HUES64 (cell line): ENCODE results near the gene SDK2.

Experiments used
- H3K27ac ChIP-seq: 2 replicates; pipeline ENCODE4 v1.7.0; 2013; ENCODE audit warnings: low read depth, low read length, inconsistent platforms
- H3K27me3 ChIP-seq: 2 replicates; pipeline ENCODE4 v1.6.1; 2013; ENCODE audit warnings: mild to moderate bottlenecking, low read length; ENCODE audit not compliant: insufficient read depth
- H3K36me3 ChIP-seq: 2 replicates; pipeline ENCODE4 v1.6.1; 2013; ENCODE audit warnings: mild to moderate bottlenecking, low read length; ENCODE audit not compliant: insufficient read depth
- H3K4me1 ChIP-seq: 2 replicates; pipeline ENCODE4 v1.6.1; 2013; ENCODE audit warnings: mild to moderate bottlenecking, low read length, moderate library complexity; ENCODE audit not compliant: insufficient read depth
- H3K4me3 ChIP-seq: 2 replicates; pipeline ENCODE4 v1.5.1; 2013; ENCODE audit warnings: mild to moderate bottlenecking, low read length, moderate library complexity
- H3K9ac ChIP-seq: 2 replicates; pipeline ENCODE4 v1.6.1; 2013; ENCODE audit warnings: mild to moderate bottlenecking, low read depth, low read length
- H3K9me3 ChIP-seq: 2 replicates; pipeline ENCODE4 v1.6.1; 2013; ENCODE audit warnings: low read depth, low read length; ENCODE audit not compliant: insufficient read depth
- WGBS: fragments of 150-250, 120-280 bp; methylation state at CpG from one replicate; pipeline ENCODE4 v1.1.7; 2013; ENCODE audit warnings: missing lambda C conversion rate; 5-methylcytosine and 5-hydroxymethylcytosine counted together

Gene SDK2

DNA sequence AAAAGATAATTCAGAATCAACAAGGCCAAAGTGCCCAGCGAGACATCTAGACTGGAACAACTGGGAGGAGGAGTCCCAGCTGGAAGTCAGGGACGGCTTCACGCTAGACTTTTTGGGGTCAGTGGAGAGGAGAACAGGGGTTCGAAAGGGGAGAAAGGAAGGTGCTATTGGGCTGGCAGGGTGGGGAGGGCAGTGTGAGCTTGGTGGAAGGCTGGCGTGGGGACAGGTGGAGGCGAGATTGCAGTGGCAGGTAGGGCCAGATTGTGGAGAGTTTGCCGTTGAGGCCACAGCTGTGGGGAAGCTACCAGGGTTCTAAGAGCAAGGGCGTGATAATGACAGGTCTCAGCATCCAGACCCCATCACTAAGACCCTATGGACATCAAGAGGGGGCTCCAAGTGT is 10.5 kb downstream of the SDK2 start:
- Histone ChIP-seq H3K36me3 (no peaks in the 10 kb centered on the region), H3K9me3 (no peaks in the 10 kb centered on the region), H3K9ac (no peak overlapping the region), H3K4me3 (no peak overlapping the region), H3K27me3 (no peaks in the 10 kb centered on the region), H3K27ac (no peak overlapping the region), H3K4me1 (no peaks in the 10 kb centered on the region; the same call in 1 of the 2 replicates)
- 93% methylated on average over 8 of the region's 8 CpGs for WGBS

DNA sequence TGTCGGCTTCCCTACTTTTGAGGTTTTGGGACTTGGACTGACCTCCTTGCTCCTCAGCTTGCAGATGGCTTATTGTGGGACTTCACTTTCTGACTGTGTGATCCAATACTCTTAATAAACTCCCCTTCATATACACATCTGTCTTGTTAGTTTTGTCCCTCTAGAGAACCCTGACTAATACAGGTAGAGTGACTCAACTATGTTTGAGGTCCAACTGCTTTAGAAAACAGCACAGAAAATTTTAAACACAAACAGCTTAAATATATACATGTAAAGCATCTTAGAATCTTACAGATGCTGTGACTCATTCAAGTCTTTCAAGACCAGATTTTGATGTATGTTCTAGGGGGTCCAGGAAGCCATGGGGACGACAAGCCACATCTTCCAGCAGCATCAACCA is 11.7 kb downstream of the SDK2 start:
- Histone ChIP-seq H3K27ac (no peak overlapping the region), H3K27me3 (no peaks in the 10 kb centered on the region), H3K4me3 (no peak overlapping the region), H3K4me1 (no peaks in the 10 kb centered on the region; the same call in 1 of the 2 replicates), H3K9ac (no peak overlapping the region), H3K9me3 (no peaks in the 10 kb centered on the region), H3K36me3 (no peaks in the 10 kb centered on the region)
- 100% methylated on average over 1 of the region's 2 CpGs for WGBS

DNA sequence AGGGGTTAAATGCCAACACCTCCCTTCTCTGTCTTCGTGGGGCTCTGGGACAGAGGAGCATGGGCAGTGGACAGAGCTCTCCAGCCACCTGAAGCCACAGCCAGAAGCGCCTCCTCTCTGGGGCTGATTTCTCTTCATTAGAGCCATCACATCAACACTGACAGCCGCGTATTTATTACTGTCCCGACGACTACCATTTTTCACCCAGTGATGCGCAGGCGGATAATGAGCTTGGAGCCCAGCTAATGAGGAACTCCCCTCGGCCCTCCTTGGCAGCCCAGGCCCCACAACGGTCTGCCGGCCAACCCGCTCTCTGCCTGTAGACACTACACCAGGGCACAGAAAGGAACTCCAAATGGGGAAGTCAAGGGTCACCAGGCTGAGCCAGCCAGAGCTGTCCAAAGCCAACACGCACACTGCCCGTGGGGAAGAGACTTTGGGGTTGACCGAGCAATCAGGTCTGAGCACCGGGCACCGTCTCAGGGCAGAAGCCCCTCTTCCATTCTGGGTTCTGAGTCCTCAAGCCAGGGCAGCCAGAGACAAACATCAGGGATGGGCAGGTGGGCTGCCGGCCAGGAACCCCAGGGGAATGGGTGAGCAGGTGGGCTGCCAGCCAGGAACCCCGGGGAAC is 13.2 kb downstream of the SDK2 start:
- Histone ChIP-seq H3K27me3 (no peaks in the 10 kb centered on the region), H3K9ac (no peak overlapping the region), H3K27ac (no peak overlapping the region), H3K4me1 (no peaks in the 10 kb centered on the region; the same call in 1 of the 2 replicates), H3K36me3 (no peaks in the 10 kb centered on the region), H3K4me3 (no peak overlapping the region), H3K9me3 (no peaks in the 10 kb centered on the region)
- 89% methylated on average over 19 of the region's 19 CpGs for WGBS

DNA sequence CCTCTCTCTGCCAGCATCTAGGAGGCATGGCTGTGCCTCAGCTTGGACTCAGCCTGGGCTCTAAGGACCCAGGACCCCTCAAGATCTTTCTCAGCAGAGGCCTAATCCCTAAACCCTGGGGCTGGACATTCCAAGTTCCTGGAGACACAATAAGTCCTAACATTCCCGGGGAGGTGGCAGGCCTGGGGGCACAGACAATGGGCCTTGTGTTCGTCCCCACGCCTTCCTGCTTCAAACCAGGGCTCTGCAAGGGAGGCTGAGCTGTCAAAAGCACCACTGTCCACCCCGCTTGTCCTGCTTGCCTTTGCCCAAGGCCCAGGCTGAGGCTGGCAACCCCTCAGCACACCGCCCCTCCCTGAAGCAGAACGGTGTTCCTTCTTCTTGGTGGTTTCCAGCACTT is 13.7 kb downstream of the SDK2 start:
- Histone ChIP-seq H3K9ac (no peak overlapping the region), H3K4me1 (no peaks in the 10 kb centered on the region; the same call in 1 of the 2 replicates), H3K27ac (no peak overlapping the region), H3K27me3 (no peaks in the 10 kb centered on the region), H3K4me3 (no peak overlapping the region), H3K36me3 (no peaks in the 10 kb centered on the region), H3K9me3 (no peaks in the 10 kb centered on the region)
- WGBS = 87% methylated on average over 6 of the region's 6 CpGs

DNA sequence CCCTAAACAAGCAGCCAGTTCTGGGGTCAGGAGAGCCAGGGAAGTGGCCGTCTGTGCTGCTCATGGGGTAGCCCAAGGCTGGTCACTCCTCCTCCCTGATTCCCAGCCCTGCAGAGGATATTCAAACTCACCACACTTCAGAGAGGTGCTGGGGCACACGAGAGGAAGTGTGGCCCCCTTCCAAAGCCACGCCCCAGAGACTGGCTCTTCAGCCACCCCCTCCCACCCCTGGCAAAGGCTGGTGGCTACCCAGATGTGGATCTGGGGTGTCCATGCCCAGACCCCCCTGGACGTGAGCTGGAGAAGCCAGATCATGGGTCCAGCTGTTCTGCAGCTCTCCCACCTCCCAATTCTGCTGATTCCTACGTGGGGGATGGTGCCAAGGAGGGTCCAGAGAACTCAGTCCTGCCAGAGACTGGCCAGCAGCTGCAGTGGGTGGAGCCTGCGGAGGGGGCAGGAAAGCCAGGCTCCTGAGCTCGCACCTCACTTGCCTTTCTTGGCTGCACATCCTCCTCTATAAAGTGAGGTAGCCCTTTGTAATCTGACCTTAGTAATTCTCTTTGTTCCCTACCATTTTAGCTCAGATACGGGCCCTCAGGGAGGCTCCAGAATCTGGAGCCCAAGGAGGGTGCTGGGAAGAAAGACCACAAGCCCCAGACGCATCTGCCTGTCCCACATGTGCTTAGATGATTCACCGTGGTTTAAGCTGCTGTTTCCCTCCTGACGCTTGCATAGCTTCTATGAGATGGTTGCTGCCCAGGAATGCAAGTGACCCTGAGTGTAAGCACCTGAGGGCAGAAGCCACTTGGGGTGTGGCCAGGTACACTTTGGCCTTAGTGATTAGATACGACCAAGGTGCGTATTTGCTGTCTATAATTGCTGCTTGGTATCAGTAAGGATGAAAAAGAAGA is 15.3 kb downstream of the SDK2 start:
- H3K9ac ChIP-seq = no peak overlapping the region
- 81% methylated on average over 13 of the region's 13 CpGs for WGBS
- H3K4me1 ChIP-seq = no peaks in the 10 kb centered on the region; the same call in 1 of the 2 replicates
- no peaks in the 10 kb centered on the region for H3K9me3 ChIP-seq
- no peaks in the 10 kb centered on the region for H3K27me3 ChIP-seq
- no peaks in the 10 kb centered on the region for H3K36me3 ChIP-seq
- no peak overlapping the region for H3K4me3 ChIP-seq
- no peak overlapping the region for H3K27ac ChIP-seq

DNA sequence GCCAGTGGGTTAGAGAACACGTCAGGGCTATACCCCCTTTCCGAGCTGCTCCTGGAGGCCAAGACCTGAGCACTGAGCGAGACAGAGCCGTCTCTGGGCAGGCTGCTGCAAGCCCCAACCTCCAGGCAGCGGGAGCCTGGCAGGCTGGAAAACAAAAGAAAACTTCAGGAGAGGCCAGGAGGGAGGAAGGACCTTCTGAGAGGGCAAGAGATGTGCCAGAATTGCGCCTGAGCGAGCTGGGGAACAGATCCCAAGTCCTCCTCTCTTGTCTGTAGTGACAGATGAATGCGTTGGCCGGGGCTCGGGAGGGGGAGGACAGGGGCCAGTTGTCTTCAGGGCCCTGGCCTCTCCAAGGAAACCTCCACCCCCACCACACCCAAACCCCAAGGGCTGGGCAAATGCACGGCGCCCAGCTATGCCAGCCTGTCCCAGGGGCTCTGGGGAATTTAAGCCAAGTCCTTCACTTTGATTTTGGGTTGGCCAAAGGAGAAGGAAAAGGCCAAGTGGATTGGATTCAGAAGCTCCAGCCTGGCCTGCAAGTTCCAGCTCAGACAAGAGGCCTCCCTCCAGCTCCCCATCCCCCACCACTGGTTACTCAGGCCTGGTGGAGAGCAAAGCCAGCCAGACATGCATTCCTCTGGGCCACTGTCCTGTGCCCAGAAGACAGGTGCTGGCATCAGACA is 18.1 kb downstream of the SDK2 start:
- no peaks in the 10 kb centered on the region for H3K27me3 ChIP-seq
- H3K9me3 ChIP-seq = no peaks in the 10 kb centered on the region
- H3K27ac ChIP-seq = no peak overlapping the region
- H3K4me1 ChIP-seq = no peaks in the 10 kb centered on the region; the same call in 1 of the 2 replicates
- no peak overlapping the region for H3K4me3 ChIP-seq
- 79% methylated on average over 12 of the region's 12 CpGs for WGBS
- H3K9ac ChIP-seq = no peak overlapping the region
- H3K36me3 ChIP-seq = no peaks in the 10 kb centered on the region

DNA sequence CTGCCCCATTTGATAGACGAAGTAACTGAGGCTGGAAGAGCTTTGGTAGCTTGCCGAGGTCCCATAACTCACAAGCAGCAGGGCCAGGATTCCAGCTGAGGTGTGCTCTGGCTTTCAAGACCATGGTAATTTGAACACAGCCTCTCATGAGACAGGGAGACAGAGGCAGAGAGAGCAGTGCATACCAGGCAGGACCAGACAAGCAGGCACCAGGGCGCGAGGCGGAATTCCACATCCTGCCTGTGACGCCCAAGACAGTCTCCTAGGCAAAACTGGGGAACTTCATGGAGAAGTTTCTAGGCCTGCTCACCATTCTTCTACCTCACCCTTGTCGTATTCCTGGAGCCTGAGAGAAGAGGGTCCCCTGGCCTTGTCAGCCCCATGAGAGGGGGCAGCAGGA is 19.2 kb downstream of the SDK2 start:
- Histone ChIP-seq H3K27me3 (no peaks in the 10 kb centered on the region), H3K27ac (no peak overlapping the region), H3K9ac (no peak overlapping the region), H3K36me3 (no peaks in the 10 kb centered on the region), H3K4me3 (no peak overlapping the region), H3K9me3 (0 out of 2 replicates have a peak, but pooled peaks cover under 1% of the 10 kb centered on the region), H3K4me1 (no peaks in the 10 kb centered on the region; the same call in 1 of the 2 replicates)
- WGBS = 93% methylated on average over 7 of the region's 7 CpGs

DNA sequence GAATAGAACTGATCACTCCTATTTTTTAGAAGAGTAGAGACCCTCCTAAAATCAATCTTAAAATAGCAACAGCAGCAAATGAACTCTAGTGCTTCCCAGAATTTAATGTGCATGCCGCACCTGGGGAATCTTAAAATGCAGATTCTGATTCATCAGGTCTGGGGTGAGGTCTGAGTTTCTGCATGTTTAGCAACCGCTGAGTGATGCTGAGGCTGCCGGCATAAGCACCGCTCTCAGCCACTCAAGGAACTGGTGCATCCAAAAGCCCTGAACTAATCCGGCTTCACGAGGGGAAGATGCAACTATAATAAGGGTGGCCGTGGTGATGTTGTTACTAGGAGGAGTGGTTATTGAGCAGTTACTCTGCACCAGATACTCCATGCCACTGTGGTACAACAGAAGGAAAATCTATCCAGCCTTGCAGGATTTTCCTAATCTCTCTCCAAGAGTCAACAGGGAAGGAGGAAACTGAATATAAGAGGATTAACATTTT is 19.7 kb downstream of the SDK2 start:
- H3K36me3 ChIP-seq = no peaks in the 10 kb centered on the region
- H3K9me3 ChIP-seq = peaks cover 5% of the 10 kb centered on the region; the same call in 1 of the 2 replicates
- WGBS = 89% methylated on average over 7 of the region's 7 CpGs
- H3K4me3 ChIP-seq = no peak overlapping the region
- H3K9ac ChIP-seq = no peak overlapping the region
- no peaks in the 10 kb centered on the region; the same call in 1 of the 2 replicates for H3K4me1 ChIP-seq
- H3K27ac ChIP-seq = no peak overlapping the region
- no peaks in the 10 kb centered on the region for H3K27me3 ChIP-seq

DNA sequence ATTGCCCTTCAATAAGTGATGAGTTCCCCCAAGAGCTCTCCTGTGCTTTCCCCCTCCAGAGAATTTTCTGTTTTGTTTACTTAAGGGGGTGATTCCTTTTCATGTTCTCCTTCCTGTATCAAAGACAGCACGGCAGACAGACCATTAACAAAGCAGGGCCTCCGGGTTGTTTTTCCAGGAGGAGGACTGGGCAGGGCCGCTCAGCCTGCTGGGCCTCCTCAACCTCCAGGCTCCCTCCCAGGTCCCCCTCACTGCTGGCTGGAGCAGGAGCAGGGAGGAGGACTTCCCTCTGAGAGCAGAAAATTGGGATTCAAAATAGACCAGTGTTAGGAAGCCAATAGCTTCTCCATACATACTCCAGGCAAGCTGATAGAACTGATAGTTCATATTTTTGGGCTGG is 20.4 kb downstream of the SDK2 start:
- Histone ChIP-seq H3K9ac (no peak overlapping the region), H3K27me3 (no peaks in the 10 kb centered on the region), H3K36me3 (no peaks in the 10 kb centered on the region), H3K4me3 (no peak overlapping the region), H3K27ac (no peak overlapping the region), H3K9me3 (peaks cover 10% of the 10 kb centered on the region; the same call in 1 of the 2 replicates), H3K4me1 (no peaks in the 10 kb centered on the region; the same call in 1 of the 2 replicates)
- 56% methylated on average over 3 of the region's 3 CpGs for WGBS

DNA sequence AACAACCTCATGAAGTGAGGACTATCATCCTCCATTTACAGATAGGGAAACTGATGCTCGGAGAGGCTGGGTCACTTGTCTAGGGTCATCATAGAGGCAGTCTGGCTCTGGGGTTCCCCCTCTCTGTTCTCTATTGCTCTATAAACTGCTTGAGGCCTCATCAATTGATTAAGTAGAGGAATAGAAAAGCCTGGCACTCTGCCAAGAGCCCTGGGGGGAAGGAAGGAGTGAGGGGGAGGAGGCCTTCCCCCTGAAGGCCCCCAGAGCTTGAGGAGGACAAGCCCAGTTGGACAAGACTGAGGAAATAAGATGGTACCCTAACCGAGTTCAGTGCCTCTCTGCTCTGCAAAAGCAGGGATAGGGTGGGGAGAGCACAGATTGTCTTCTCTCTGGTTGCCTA is 21.0 kb downstream of the SDK2 start:
- Histone ChIP-seq H3K4me1 (no peaks in the 10 kb centered on the region; the same call in 1 of the 2 replicates), H3K27me3 (no peaks in the 10 kb centered on the region), H3K4me3 (no peak overlapping the region), H3K27ac (no peak overlapping the region), H3K36me3 (no peaks in the 10 kb centered on the region), H3K9ac (no peak overlapping the region), H3K9me3 (peaks cover 10% of the 10 kb centered on the region; the same call in 1 of the 2 replicates)
- WGBS = 69% methylated on average over 2 of the region's 2 CpGs

DNA sequence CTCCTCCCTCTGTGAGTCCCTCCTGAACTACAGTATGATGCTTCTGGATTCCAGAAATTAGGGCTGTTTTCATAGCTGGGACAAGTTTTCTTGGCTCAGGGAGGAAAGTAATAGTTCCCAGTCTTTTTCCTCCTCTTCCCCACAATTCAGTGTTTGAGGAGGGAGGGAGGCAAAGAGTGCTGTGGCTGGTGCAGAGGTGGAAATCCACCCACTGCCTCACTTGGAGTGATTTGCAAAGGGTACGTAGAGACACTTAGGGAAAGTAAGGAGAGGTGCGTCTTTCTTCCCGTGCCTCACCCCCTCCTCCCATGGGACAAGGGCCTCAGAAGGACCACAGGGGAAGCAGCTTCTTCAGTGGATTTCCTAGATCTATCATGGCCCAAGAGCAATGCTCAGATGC is 21.9 kb downstream of the SDK2 start:
- peaks cover 10% of the 10 kb centered on the region; the same call in 1 of the 2 replicates for H3K9me3 ChIP-seq
- H3K4me3 ChIP-seq = no peak overlapping the region
- H3K27ac ChIP-seq = no peak overlapping the region
- WGBS = 90% methylated on average over 3 of the region's 3 CpGs
- H3K36me3 ChIP-seq = no peaks in the 10 kb centered on the region
- peaks cover 7% of the 10 kb centered on the region for H3K4me1 ChIP-seq
- H3K9ac ChIP-seq = no peak overlapping the region
- no peaks in the 10 kb centered on the region for H3K27me3 ChIP-seq
